GM19452 (cell line): ENCODE measurements around the gene CDH6.
A peak's percentile ranks its signal among the peaks of the same experiment; 100 is the strongest.

Experiments used
- ATAC-seq: cut with Tn5 transposase; IDR thresholded peaks from one replicate; pipeline ENCODE4 v1.9.1; 2021; ENCODE audit not compliant: unreplicated experiment

CDH6 gene

DNA sequence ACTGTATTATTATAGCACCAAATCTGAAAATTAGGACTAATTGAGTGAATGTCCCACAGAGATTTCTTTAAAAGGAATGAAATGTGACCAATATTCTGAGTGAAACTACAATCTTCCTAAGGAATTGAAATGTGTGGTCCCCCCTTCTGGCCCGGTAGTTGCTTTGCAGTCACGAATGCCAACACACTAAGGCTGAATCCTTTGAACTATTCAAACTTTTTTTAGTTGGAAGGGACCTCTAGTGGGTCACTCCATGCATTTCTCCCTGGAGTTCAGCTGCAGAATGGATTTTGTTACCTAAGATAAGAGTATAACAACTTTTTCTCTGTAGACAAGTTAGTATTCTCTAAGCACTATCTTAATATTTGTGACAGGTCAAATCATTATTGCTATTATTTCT lies 2.8 kb downstream of the CDH6 start:
- ATAC-seq = no peak

DNA sequence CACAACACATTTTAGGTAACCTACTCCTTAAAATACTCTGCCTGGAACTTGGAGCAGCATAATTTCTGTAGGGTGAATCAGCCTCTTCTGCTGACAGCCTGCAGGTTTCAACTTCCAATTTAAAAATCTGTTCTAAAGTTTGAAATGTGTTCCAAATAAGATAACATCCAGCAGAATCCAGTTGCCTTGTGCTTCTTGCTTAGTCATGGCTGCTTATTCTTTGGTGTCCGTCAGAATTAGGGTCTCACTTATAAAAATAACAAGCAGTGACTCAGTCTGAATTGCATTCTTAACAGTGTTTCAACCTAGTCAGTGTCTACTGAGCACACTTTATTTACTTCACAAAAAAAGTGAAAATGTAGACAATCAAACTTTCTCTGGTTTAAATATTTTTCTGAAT lies 3.7 kb downstream of the CDH6 start:
- no peak for ATAC-seq

DNA sequence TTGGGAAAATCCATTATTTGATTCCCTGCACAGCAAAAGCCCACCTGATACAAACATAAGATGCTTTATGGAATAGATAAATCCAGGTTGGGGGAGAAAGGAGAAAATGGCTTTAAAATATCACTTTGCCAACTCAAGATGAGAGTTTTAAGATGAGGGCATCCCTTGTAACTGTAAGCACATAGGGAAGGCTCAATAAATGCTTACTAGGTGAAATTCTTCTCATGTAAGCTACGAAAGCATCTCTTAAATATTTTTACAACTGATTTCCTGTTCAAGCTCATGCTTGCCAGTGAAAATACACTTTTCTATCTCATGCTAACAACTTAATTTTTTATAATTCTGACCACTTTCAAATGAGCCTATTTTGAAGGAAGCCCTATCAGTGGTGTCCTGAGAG lies 11.5 kb downstream of the CDH6 start:
- ATAC-seq = no peak

GRCh38 chr5:31208043-31208442 lies 14.6 kb downstream of the CDH6 start:
- no peak for ATAC-seq

DNA sequence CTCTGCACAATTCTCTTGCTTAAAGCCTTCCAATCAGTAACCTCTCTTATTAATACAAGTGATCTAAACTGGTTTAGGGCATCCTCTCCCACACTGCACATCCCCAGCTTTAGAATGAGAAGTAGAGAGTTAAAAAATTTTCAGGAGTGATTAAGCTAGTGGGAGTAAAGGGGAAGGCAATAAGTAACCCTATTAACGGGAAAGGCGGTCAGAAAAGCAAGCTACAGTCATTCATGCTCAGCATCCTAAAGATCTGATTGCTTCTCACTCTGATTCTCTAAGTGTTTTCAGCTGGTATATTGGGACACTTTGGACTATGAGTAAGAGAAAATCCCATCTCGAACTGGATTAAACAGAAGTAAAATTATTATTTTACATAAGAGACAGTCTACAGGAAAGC lies 15.8 kb downstream of the CDH6 start:
- no peak for ATAC-seq

DNA sequence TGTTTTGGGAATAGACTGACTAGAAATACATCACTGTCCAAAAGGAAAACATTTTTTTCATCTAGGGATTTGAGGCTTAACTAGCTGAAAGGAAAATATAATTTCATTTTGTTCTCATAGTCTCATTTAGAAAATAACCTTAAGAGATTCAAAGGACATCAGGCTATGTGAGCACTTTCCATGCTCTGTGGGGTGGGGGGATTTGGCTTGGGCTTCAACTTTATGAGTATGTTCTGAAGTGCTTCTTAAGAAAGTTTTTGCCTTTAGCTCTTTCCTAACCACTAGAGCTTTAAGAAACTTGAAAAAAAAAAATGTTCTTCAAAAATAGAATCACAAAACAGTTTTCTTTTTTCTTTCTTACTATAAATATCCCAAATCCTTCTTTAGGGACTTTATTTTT lies 17.6 kb downstream of the CDH6 start:
- ATAC-seq = no peak

DNA sequence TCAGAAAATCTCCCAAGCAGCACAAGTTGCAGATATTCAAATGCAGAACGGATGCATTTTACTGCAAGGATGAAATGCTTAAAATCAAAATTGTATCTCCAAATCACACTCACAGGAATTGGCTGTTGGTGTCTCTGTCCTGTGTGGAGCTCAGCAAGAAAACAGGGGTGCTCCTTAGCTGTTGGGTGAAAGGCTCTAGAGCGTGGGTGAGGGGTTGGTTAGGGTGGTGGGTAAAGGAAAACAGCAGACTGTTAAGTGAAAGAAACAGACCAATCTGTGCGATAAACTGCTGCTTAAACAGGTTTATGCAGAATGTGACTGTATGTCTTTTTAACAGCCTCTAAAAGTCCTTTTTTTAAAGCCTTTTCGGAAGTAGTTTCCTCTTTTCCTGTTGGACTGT lies 19.8 kb downstream of the CDH6 start:
- no peak for ATAC-seq

DNA sequence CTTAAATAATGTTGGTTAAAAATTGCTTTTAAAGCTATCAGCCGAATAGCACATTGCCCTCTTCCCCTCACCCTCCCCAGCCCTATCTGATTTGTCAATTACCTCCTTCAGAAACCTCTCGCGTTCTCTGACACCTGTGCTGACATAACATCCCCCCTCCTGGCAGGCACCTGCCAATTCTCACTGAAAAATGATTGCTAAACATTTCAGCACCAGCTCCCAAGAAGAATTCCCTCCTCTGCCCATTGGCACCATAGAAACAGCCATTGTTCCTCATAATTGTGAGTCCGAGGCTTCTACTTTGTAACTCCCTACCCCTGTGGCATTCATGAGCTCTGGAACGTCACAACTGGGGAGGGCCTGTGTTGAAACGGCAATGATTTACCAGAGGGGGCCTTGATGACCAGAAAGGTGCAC lies 20.2 kb downstream of the CDH6 start:
- ATAC-seq = no peak

GRCh38 chr5:31214229-31214628 lies 20.7 kb downstream of the CDH6 start:
- ATAC-seq = no peak

DNA sequence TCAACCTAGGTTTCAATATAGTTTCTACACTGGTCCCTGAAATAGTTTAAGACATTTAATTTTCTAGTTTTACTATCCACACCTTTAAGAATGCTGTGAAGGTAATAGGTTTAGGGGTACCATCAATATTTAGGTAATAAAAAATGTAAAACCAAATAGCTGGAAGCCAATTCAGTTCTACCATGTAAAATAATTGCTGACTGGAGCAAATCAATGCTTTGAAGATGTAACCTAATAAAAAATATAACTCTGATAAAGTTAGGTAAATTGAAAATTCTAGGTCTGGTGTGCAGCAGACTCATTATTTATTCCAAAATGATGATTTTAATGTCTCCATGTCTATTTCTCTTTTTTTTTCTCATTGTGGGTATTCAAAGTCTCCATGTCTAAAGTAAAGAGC lies 21.8 kb downstream of the CDH6 start:
- ATAC-seq = no peak

GRCh38 chr5:31217446-31217845 lies 24.0 kb downstream of the CDH6 start:
- no peak for ATAC-seq

DNA sequence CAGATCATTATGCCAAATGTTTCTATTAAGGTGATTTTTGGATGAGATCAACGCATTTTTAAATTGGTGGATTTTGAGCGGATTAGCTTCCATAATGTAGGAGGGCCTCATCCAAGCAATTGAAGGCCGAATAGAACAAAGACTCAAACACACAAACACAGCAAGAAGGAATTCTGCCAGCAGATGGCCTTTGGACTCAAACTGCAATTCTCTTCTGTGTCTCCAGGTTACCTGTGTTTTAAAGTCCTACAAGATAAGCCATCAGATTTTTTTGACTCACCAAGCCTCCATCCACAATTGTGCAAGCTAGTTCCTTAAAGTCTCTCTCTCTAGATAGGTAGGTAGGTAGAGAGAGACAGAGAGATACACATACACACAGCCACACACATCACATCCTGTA lies 25.5 kb downstream of the CDH6 start:
- no peak for ATAC-seq

DNA sequence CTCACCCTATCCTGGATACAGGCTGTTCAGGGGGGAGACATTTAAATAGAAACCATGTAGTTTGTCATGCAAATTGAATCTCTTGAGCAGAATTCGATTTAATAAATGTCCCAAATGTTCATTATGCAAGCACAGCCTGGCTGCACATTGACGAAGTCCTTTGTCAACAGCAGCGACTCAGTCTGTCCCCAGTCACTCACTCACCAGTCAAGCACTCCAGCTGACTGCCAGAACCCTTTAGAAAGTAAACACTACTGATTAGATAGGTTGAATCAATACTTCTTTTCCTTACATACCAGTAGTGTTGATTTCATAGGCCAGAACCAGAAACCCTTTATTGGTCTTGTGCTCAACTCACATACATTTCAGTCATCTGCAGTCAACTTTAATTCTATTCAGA lies 27.5 kb downstream of the CDH6 start:
- ATAC-seq = no peak

DNA sequence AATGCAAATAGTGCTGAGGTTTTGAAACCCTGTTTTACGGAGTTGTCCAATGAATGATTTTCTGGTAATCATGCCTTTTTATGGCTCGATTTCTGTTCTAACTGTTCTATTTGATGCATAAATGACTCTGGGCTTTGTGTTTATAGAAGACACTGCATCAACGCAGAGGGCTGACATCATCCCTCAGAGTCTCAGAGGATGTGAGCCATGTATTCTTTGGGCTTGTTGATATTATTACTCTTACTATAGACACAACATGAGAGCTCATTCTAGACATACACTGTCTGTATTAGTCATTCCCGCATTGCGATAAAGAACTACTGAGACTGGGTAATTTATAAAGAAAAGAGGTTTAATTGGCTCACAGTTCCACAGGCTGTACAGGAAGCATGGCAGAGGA lies 31.6 kb downstream of the CDH6 start:
- no peak for ATAC-seq

GRCh38 chr5:31225613-31226012 lies 32.1 kb downstream of the CDH6 start:
- ATAC-seq = no peak

GRCh38 chr5:31226651-31227050 lies 33.2 kb downstream of the CDH6 start:
- no peak for ATAC-seq

- ATAC-seq = no peak
Observed at GRCh38 chr5:31229266-31229665, 35.8 kb downstream of the CDH6 start.

DNA sequence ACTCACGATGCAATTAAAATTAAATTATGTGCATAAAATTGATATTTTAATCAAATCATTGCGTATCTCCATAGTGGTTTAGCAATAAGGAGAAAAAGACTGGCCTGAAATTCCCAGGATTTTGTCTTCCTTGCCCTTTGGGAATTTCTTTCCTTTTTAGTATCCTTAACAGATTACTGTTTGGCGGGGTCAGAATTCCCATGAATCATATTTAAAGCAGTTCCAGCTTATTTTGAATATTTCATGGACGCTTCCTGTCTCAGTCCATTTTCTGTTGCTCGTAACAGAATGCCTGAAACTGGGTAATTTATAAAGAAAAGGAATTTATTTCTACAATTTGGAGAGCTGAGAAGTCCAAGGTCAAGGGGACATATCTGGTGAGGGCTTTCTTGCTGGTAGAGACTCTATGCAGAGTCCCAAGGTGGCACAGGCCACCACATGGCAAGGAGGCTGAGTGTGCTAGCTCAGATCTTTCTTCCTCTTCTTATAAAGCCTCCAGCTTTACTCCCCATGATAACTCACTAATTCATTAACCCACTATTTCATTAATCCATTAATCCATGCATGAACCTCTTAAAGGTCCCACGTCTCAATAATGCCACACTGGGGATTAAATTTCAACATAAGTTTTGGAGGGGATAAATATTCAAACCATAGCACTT lies 37.8 kb downstream of the CDH6 start:
- ATAC-seq = no peak

DNA sequence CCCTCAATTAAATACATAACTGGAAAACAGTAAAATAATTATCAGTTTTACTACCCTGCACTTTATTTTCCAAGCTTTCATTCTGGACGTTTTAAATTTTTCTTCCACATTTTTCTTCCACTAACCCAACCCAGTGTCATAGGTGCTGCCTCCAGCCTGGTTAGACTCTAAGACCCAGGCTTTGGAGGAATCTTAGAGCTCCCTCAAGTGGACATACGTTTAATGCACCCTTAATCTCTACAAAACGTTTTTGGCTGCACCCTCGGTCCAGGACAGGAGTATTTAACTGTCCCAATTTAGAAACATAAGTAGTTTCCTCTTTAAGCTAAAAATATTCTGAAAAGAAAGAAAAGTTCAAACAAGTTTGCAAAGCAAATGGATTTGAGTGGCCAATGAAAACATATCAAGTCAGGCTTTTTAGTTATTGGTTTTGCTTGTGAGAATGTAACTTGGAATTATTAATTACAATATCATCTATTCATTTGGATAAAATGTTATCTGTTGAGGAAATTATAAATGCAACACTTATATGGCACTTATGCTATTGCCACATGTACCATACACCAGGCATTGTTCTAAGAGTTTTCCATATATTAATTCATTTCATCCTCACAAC lies 38.9 kb downstream of the CDH6 start:
- ATAC-seq = peak; percentile 83

DNA sequence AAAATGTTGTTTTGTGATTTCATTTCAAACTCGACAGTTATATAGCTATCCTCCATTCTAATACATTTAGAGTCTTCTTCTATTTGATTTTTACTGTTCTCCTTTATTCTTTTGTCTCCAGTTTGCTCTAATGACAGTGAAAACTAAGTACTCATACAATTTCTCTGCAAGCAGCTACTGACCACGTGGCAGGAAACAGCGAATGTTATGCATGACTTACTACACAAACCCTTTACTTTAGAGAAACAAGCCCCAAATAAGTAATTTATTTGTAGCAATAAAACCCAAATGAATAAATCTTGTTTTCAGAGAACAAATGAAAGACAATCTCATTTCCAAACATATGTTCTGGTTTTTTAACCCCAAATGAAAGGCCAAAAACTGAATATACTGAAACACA lies 41.9 kb downstream of the CDH6 start:
- ATAC-seq = no peak

GRCh38 chr5:31236339-31236738 lies 42.9 kb downstream of the CDH6 start:
- no peak for ATAC-seq

GRCh38 chr5:31237174-31237573 lies 43.7 kb downstream of the CDH6 start:
- no peak for ATAC-seq

GRCh38 chr5:31238497-31238896 lies 45.0 kb downstream of the CDH6 start:
- ATAC-seq = no peak
